ENCODE data around the gene NLRC3.

GRCh38 chr16:3601614-3602319 is 24.6 kb upstream of the NLRC3 start:
- TF ChIP-seq CTCF (IDR thresholded peaks at IDR 0.05) (no peak), EZH2 (IDR thresholded peaks at IDR 0.05; ENCODE audit: borderline replicate concordance, insufficient read depth, low read depth, low read length, poor library complexity, severe bottlenecking) (no peak)
